Smooth muscle cell of trachea (primary cell): Measurements from ENCODE around the gene LMO4. TPM values are rescaled to one million over a fixed set of nuclear protein-coding genes. Genes with fewer than 3 reads are reported as not detected.

Source experiments
- total RNA-seq: library from RNA; depleted of rRNA; stranded (reverse); fragments of >200 nt; gene quantifications from 2 replicates; pipeline ENCODE4 v1.2.1, GENCODE V29; 2014

The LMO4 gene, protein sequence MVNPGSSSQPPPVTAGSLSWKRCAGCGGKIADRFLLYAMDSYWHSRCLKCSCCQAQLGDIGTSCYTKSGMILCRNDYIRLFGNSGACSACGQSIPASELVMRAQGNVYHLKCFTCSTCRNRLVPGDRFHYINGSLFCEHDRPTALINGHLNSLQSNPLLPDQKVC
- 75.3 and 76.9 TPM in 2 replicates for total RNA-seq

DNA sequence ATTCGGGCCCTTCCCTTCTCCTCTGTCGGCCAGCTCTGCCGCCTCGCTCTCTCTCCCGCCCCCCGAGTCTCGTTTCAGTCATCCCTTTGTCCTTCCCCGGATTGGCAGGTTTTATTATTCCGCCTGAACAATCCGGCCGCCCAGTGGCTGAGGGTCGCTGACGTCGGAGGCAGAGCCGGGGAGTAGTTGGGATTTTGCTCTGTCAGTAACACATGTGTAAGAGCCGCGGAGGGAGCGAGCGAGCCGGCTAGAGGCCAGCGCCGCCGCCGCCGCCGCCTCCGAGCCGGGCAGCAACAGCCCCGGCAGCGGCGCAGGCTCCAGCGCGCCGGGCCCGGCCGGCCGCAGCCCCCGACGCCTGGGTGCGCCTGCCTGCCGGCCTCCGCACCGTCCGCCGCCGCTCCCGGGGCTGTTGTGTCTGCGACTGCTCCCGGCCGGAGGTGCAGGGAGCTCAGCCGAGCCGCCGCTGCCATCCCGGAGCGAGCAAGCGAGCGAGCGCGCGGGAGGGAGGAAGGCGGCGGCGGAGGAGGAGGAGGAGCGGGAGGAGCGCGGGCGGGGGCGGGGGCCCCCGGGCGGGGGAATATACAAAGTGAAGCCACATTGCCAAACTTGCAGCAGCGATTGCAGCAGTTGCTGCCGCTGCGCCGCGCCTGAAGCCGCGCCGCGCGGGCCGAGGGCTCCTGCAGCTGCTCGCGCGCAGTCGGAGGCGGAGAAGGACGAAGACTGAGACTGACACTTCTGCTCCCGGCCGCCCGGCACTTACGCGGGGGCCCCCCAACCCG, at the start of gene LMO4:
Gene LMO4 (plus strand): TSS at position 609 of the 779 bp plus-strand sequence. CDS start 3,136 bp downstream, outside the sequence.

